Muscle layer of duodenum (tissue), 2 donors: ENCODE data around the gene ALDH3A1.

Experiments used
- H3K27ac ChIP-seq: one replicate; pipeline ENCODE4 v1.7.0; 2013; ENCODE audit warnings: mild to moderate bottlenecking, low read length
- H3K27me3 ChIP-seq: one replicate; pipeline ENCODE4 v1.7.0; 2013; ENCODE audit warnings: low read depth, mild to moderate bottlenecking, control low read depth, low read length
- H3K36me3 ChIP-seq, 2 donors: one replicate each; pipeline ENCODE4 v1.7.0; 2013; ENCODE audit warnings: low read length in 2 of 2, control low read depth in 1 of 2, mild to moderate bottlenecking in 1 of 2; ENCODE audit not compliant: insufficient read depth in 2 of 2, control insufficient read depth in 1 of 2
- H3K4me1 ChIP-seq, 2 donors: one replicate each; pipeline ENCODE4 v1.7.0; 2013; ENCODE audit warnings: low read length in 2 of 2, mild to moderate bottlenecking in 2 of 2, control low read depth in 1 of 2, moderate library complexity in 1 of 2; ENCODE audit not compliant: insufficient read depth in 2 of 2, control insufficient read depth in 1 of 2
- H3K4me3 ChIP-seq, 2 donors: one replicate each; pipeline ENCODE4 v1.7.0; 2013; ENCODE audit warnings: low read length in 2 of 2, low read depth in 1 of 2, mild to moderate bottlenecking in 1 of 2
- H3K9me3 ChIP-seq, 2 donors: one replicate each; pipeline ENCODE4 v1.7.0; 2013; ENCODE audit warnings: low read length in 2 of 2, control low read depth in 1 of 2, mild to moderate bottlenecking in 1 of 2; ENCODE audit not compliant: control insufficient read depth in 1 of 2
- donor health status: healthy.

ALDH3A1 gene

GRCh38 chr17:19747829-19748806, at the start of gene ALDH3A1:
Gene ALDH3A1, minus strand, starts transcription at chr17:19748298. Its CDS starts 3,169 bp downstream, at chr17:19745129.
- no peaks in the 10 kb centered on the region for H3K9me3 ChIP-seq
- H3K4me1 ChIP-seq: peaks cover 4 to 5% of the 10 kb centered on the region in 2 donors
- H3K27me3 ChIP-seq: no peaks in the 10 kb centered on the region
- no peaks in the 10 kb centered on the region for H3K36me3 ChIP-seq
- no peak within 1 kb of the TSS for H3K4me3 ChIP-seq
- H3K27ac ChIP-seq: no peak within 1 kb of the TSS

- Histone ChIP-seq H3K27me3 (no peaks in the 10 kb centered on the region), H3K4me1 (no peaks in the 10 kb centered on the region), H3K27ac (no peak overlapping the region), H3K36me3 (peaks cover 45 to 67% of the 10 kb centered on the region in 2 donors), H3K9me3 (peaks cover 0 to 3% of the 10 kb centered on the region in 2 donors), H3K4me3 (no peak overlapping the region)
Observed at GRCh38 chr17:19796457-19796856, 48.4 kb upstream of the ALDH3A1 start.

GRCh38 chr17:19791918-19792550, 43.9 kb upstream of the ALDH3A1 start:
- peaks cover 0 to 3% of the 10 kb centered on the region in 2 donors for H3K9me3 ChIP-seq
- H3K4me3 ChIP-seq: no peak overlapping the region
- no peaks in the 10 kb centered on the region for H3K27me3 ChIP-seq
- H3K27ac ChIP-seq: no peak overlapping the region
- H3K36me3 ChIP-seq: peaks cover 39 to 64% of the 10 kb centered on the region in 2 donors
- no peaks in the 10 kb centered on the region for H3K4me1 ChIP-seq

- Histone ChIP-seq H3K9me3 (no peaks in the 10 kb centered on the region), H3K36me3 (peaks cover 15 to 27% of the 10 kb centered on the region in 2 donors), H3K27me3 (no peaks in the 10 kb centered on the region), H3K4me3 (no peak overlapping the region), H3K4me1 (no peaks in the 10 kb centered on the region), H3K27ac (no peak overlapping the region)
Observed at GRCh38 chr17:19787733-19788357, 39.7 kb upstream of the ALDH3A1 start.

- no peak overlapping the region for H3K27ac ChIP-seq
- H3K36me3 ChIP-seq: peaks cover 23 to 43% of the 10 kb centered on the region in 2 donors
- H3K27me3 ChIP-seq: no peaks in the 10 kb centered on the region
- H3K4me3 ChIP-seq: no peak overlapping the region
- no peaks in the 10 kb centered on the region for H3K4me1 ChIP-seq
- no peaks in the 10 kb centered on the region for H3K9me3 ChIP-seq
Observed at GRCh38 chr17:19785854-19786253, 37.8 kb upstream of the ALDH3A1 start.

- Histone ChIP-seq H3K36me3 (peaks cover 17 to 57% of the 10 kb centered on the region in 2 donors), H3K9me3 (no peaks in the 10 kb centered on the region), H3K4me1 (no peaks in the 10 kb centered on the region), H3K4me3 (no peak overlapping the region), H3K27ac (no peak overlapping the region), H3K27me3 (no peaks in the 10 kb centered on the region)
Observed at GRCh38 chr17:19781488-19782458, 33.7 kb upstream of the ALDH3A1 start.

- Histone ChIP-seq H3K4me1 (no peaks in the 10 kb centered on the region), H3K9me3 (no peaks in the 10 kb centered on the region), H3K36me3 (peaks cover 25 to 66% of the 10 kb centered on the region in 2 donors), H3K27me3 (no peaks in the 10 kb centered on the region), H3K4me3 (no peak overlapping the region), H3K27ac (no peak overlapping the region)
Observed at GRCh38 chr17:19780846-19781245, 32.7 kb upstream of the ALDH3A1 start.

- Histone ChIP-seq H3K27ac (no peak overlapping the region), H3K36me3 (peaks cover 12 to 37% of the 10 kb centered on the region in 2 donors), H3K4me1 (no peaks in the 10 kb centered on the region), H3K9me3 (no peaks in the 10 kb centered on the region), H3K27me3 (no peaks in the 10 kb centered on the region), H3K4me3 (no peak overlapping the region)
Observed at GRCh38 chr17:19773534-19773933, 25.4 kb upstream of the ALDH3A1 start.

GRCh38 chr17:19771971-19772630, 24.0 kb upstream of the ALDH3A1 start:
- H3K27ac ChIP-seq: no peak overlapping the region
- H3K9me3 ChIP-seq: no peaks in the 10 kb centered on the region
- H3K4me3 ChIP-seq: no peak overlapping the region
- no peaks in the 10 kb centered on the region for H3K27me3 ChIP-seq
- peaks cover 12 to 24% of the 10 kb centered on the region in 2 donors for H3K36me3 ChIP-seq
- H3K4me1 ChIP-seq: no peaks in the 10 kb centered on the region
